Liver (tissue), 9 donors: ENCODE measurements around the gene APPL2. TPM values are rescaled to one million over a fixed set of nuclear protein-coding genes. Genes with fewer than 3 reads are reported as not detected.

Source experiments
- DNase-seq: peaks from one replicate; pipeline ENCODE4 v3.0.0-alpha.2; 2017; ENCODE audit warnings: low spot score
- H3K27ac ChIP-seq, 2 donors: one replicate each; pipeline ENCODE4 v1.7.0; 2013; ENCODE audit warnings: inconsistent platforms in 2 of 2, low read length in 2 of 2, control low read depth in 1 of 2, low read depth in 1 of 2, mild to moderate bottlenecking in 1 of 2
- H3K27me3 ChIP-seq, 4 donors: one replicate each; pipeline versions ENCODE4 v1.6.1 to v1.7.0; 2013; ENCODE audit warnings: low read length in 3 of 4, inconsistent platforms in 1 of 4, mild to moderate bottlenecking in 1 of 4, moderate library complexity in 1 of 4; ENCODE audit not compliant: control insufficient read depth in 4 of 4, insufficient read depth in 4 of 4
- H3K36me3 ChIP-seq, 4 donors: one replicate each; pipeline versions ENCODE4 v1.6.1 to v1.7.0; 2013; ENCODE audit warnings: low read length in 3 of 4, mild to moderate bottlenecking in 3 of 4, low read depth in 1 of 4, moderate library complexity in 1 of 4; ENCODE audit not compliant: control insufficient read depth in 4 of 4, insufficient read depth in 3 of 4
- H3K4me1 ChIP-seq, 4 donors: one replicate each; pipeline versions ENCODE4 v1.6.1 to v1.7.0; 2013; ENCODE audit warnings: low read length in 3 of 4, mild to moderate bottlenecking in 3 of 4, moderate library complexity in 1 of 4; ENCODE audit not compliant: control insufficient read depth in 4 of 4, insufficient read depth in 4 of 4
- H3K4me3 ChIP-seq, 3 donors: one replicate each; pipeline versions ENCODE4 v1.6.1 to v1.7.0; 2013; ENCODE audit warnings: low read length in 3 of 3, control low read depth in 1 of 3, low read depth in 1 of 3, mild to moderate bottlenecking in 1 of 3
- H3K9ac ChIP-seq, 2 donors: one replicate each; pipeline ENCODE4 v1.7.0; 2013; ENCODE audit warnings: low read length in 2 of 2, mild to moderate bottlenecking in 2 of 2, moderate library complexity in 2 of 2, control low read depth in 1 of 2, low read depth in 1 of 2
- H3K9me3 ChIP-seq, 4 donors: one replicate each; pipeline versions ENCODE4 v1.6.1 to v1.7.0; 2013; ENCODE audit warnings: low read length in 3 of 4; ENCODE audit not compliant: control insufficient read depth in 4 of 4
- ATF3 ChIP-seq: IDR thresholded peaks from 2 replicates; pipeline ENCODE4 v1.6.1; 2016; ENCODE audit warnings: antibody characterized with exemption
- EGR1 ChIP-seq, 2 donors: IDR thresholded peaks; 2 replicates each; pipeline ENCODE4 v1.6.1; 2016 to 2018; ENCODE audit warnings: antibody characterized with exemption in 2 of 2, low read depth in 2 of 2
- FOXA1 ChIP-seq: IDR thresholded peaks from 2 replicates; pipeline ENCODE4 v1.6.1; 2016; ENCODE audit warnings: antibody characterized with exemption
- FOXA2 ChIP-seq: IDR thresholded peaks from 2 replicates; pipeline ENCODE4 v1.6.1; 2016; ENCODE audit warnings: antibody characterized with exemption
- GABPA ChIP-seq, 2 donors: IDR thresholded peaks in 1 of 2; conservative IDR thresholded peaks in 1 of 2; 2 replicates each; pipeline ENCODE4 v1.6.1; 2016; ENCODE audit warnings: antibody characterized with exemption in 2 of 2, mild to moderate bottlenecking in 1 of 2, moderate library complexity in 1 of 2
- HNF4A ChIP-seq, 2 donors: conservative IDR thresholded peaks; 2 replicates each; pipeline ENCODE4 v1.6.1; 2016; ENCODE audit warnings: antibody characterized with exemption in 2 of 2, mild to moderate bottlenecking in 2 of 2
- HNF4G ChIP-seq: IDR thresholded peaks from 2 replicates; pipeline ENCODE4 v1.6.1; 2016; ENCODE audit warnings: antibody characterized with exemption
- JUND ChIP-seq, 2 donors: IDR thresholded peaks; 2 replicates each; pipeline ENCODE4 v1.6.1; 2016; ENCODE audit warnings: antibody characterized with exemption in 2 of 2
- NR2F2 ChIP-seq: IDR thresholded peaks from 2 replicates; pipeline ENCODE4 v1.6.1; 2016; ENCODE audit warnings: antibody characterized with exemption
- RAD21 ChIP-seq, 2 donors: IDR thresholded peaks; 2 replicates each; pipeline ENCODE4 v1.6.1; 2016; ENCODE audit warnings: antibody characterized with exemption in 2 of 2, mild to moderate bottlenecking in 2 of 2
- REST ChIP-seq: IDR thresholded peaks from 2 replicates; pipeline ENCODE4 v1.6.1; 2016; ENCODE audit warnings: antibody characterized with exemption, mild to moderate bottlenecking
- RXRA ChIP-seq, 2 donors: IDR thresholded peaks; 2 replicates each; pipeline ENCODE4 v1.6.1; 2017 to 2018; ENCODE audit warnings: antibody characterized with exemption in 2 of 2, mild to moderate bottlenecking in 1 of 2
- SP1 ChIP-seq: IDR thresholded peaks from 2 replicates; pipeline ENCODE4 v1.6.1; 2018; ENCODE audit warnings: antibody characterized with exemption, mild to moderate bottlenecking
- TAF1 ChIP-seq: conservative IDR thresholded peaks from 2 replicates; pipeline ENCODE4 v1.6.1; 2016; ENCODE audit warnings: antibody characterized with exemption, mild to moderate bottlenecking
- YY1 ChIP-seq: IDR thresholded peaks from 2 replicates; pipeline ENCODE4 v1.6.1; 2016; ENCODE audit warnings: antibody characterized with exemption, mild to moderate bottlenecking
- ZBTB33 ChIP-seq: IDR thresholded peaks from 2 replicates; pipeline ENCODE4 v1.6.1; 2016; ENCODE audit warnings: antibody characterized with exemption
- WGBS: extraction: QIAGEN DNeasy Blood & Tissue Kit; methylation state at CpG from one replicate; pipeline ENCODE4 v1.1.7; 2013; 5-methylcytosine and 5-hydroxymethylcytosine counted together
- polyA plus RNA-seq, 2 donors: library from polyadenylated mRNA; stranded (reverse) in 1 of 2; unstranded in 1 of 2; fragments of 200-250 nt in 1 of 2; fragments of >200 nt in 1 of 2; fragmentation: Nextera tagmentation in 1 of 2; extraction: Ambion mirVana in 1 of 2; gene quantifications; one replicate each; pipeline versions ENCODE4 v1.2.1 to v1.2.3, GENCODE V29; 2013 to 2015
- total RNA-seq, 2 donors: library from RNA; depleted of rRNA; stranded (reverse); fragments of >200 nt; gene quantifications; one replicate each; pipeline ENCODE4 v1.2.3, GENCODE V29; 2014
- donor health status: healthy.
- donor health status: healthy.
- donor health status: healthy.
- donor health status: healthy.
- donor health status: healthy.

APPL2 gene
- total and polyA plus RNA-seq, 4 donors: 7.1 to 21.2 (median 12.7) TPM

- Histone ChIP-seq H3K4me1 (no peaks in the 10 kb centered on the region), H3K9ac (no peak overlapping the region), H3K27me3 (no peaks in the 10 kb centered on the region), H3K36me3 (no peaks in the 10 kb centered on the region), H3K9me3 (no peaks in the 10 kb centered on the region), H3K4me3 (no peak overlapping the region), H3K27ac (no peak overlapping the region)
- TF ChIP-seq FOXA1 (no peak), YY1 (no peak), NR2F2 (no peak), ATF3 (no peak), FOXA2 (no peak), SP1 (no peak), JUND (IDR thresholded peaks at IDR 0.05) (no peak), HNF4A (conservative IDR thresholded peaks at IDR 0.05) (no peak), RAD21 (IDR thresholded peaks at IDR 0.05) (no peak)
- DNase-seq: no peak
- 90% methylated on average over 4 of the region's 4 CpGs for WGBS
Measured at GRCh38 chr12:105264771-105265170, 28.8 kb upstream of the APPL2 start.

GRCh38 chr12:105262461-105263184 is 26.6 kb upstream of the APPL2 start:
- H3K9ac ChIP-seq: no peak overlapping the region
- H3K4me1 ChIP-seq: no peaks in the 10 kb centered on the region
- WGBS: 88% methylated on average over 6 of the region's 6 CpGs

More at GRCh38 chr12:105262461-105263184, 26.6 kb upstream of the APPL2 start:
- Histone ChIP-seq H3K27ac (no peak overlapping the region), H3K36me3 (no peaks in the 10 kb centered on the region), H3K4me3 (no peak overlapping the region), H3K27me3 (no peaks in the 10 kb centered on the region), H3K9me3 (no peaks in the 10 kb centered on the region)
- no peak for DNase-seq
- TF ChIP-seq HNF4A (conservative IDR thresholded peaks at IDR 0.05) (no peak), YY1 (no peak), ATF3 (no peak), GABPA (IDR thresholded peaks at IDR 0.05 in 1 of 2, conservative IDR thresholded peaks at IDR 0.05 in 1 of 2) (no peak), JUND (IDR thresholded peaks at IDR 0.05) (no peak), EGR1 (IDR thresholded peaks at IDR 0.05; ENCODE audit: low read depth in 2 of 2) (no peak), TAF1 (no peak), REST (no peak), RAD21 (IDR thresholded peaks at IDR 0.05) (no peak), RXRA (IDR thresholded peaks at IDR 0.05) (no peak), NR2F2 (no peak), HNF4G (no peak), ZBTB33 (no peak)
